ENCODE data around the gene ASB4. TPM values are rescaled to one million over a fixed set of nuclear protein-coding genes. Genes with fewer than 3 reads are reported as not detected.

The ASB4 gene
- total and polyA plus RNA-seq, 11 donors, result 0.18 to 11.5 (median 3.1) TPM

GRCh38 chr7:95545007-95545615 is 59.4 kb downstream of the ASB4 start:
- Histone ChIP-seq H3K36me3 (no peaks in the 10 kb centered on the region), H3K27ac (peak overlapping the region; percentile 63 to 95 (median 80)), H3K9me3 (no peaks in the 10 kb centered on the region), H3K4me1 (peaks cover 9 to 51% (median 39%) of the 10 kb centered on the region in 12 donors), H3K27me3 (no peaks in the 10 kb centered on the region), H3K4me3 (peak overlapping the region in 11 of 12 donors; percentile 14 to 57 (median 46))
- intact Hi-C loops (cut with DNase I), result loop anchor here in 9 of 10 donors (1.0 to 5.0 kb wide), 4 partner anchors 37 to 139 kb away; partner anchors contain the start of gene PDK4 (in 5 of the 9)
- WGBS, 4 donors, result 0 to 12% (median 3%) methylated on average over 3 of the region's 3 CpGs
- DNase-seq, result peak in 4 of 5 donors; percentile 32 to 53 (median 36)
- peak; percentile 77 to 89 (median 84) for ATAC-seq
- no peak for TF ChIP-seq POLR2A (IDR thresholded peaks at IDR 0.05)
- peak; percentile 63 to 88 (median 79) for TF ChIP-seq CTCF (IDR thresholded peaks at IDR 0.05)

GRCh38 chr7:95545673-95546072 is 59.9 kb downstream of the ASB4 start:
- Histone ChIP-seq H3K27me3 (no peaks in the 10 kb centered on the region), H3K4me3 (peak overlapping the region in 11 of 12 donors; percentile 14 to 57 (median 46)), H3K9me3 (no peaks in the 10 kb centered on the region), H3K27ac (peak overlapping the region; percentile 63 to 95 (median 80)), H3K4me1 (peaks cover 10 to 55% (median 45%) of the 10 kb centered on the region in 12 donors), H3K36me3 (no peaks in the 10 kb centered on the region)
- intact Hi-C loops (cut with DNase I), result loop anchor here in 9 of 10 donors (1.0 to 5.0 kb wide), 4 partner anchors 37 to 139 kb away; partner anchors contain the start of gene PDK4 (in 5 of the 9)
- ATAC-seq, result no peak
- DNase-seq, result no peak
- no peak for TF ChIP-seq POLR2A (IDR thresholded peaks at IDR 0.05)
- TF ChIP-seq CTCF (IDR thresholded peaks at IDR 0.05), result no peak
- WGBS, 4 donors, result 86 to 89% (median 89%) methylated on average over 1 of the region's 1 CpG

- TF ChIP-seq POLR2A (IDR thresholded peaks at IDR 0.05) (no peak), CTCF (IDR thresholded peaks at IDR 0.05) (no peak)
- peak overlapping the region; percentile 3 to 95 (median 58) for H3K27ac ChIP-seq
- intact Hi-C loops (cut with DNase I), result loop anchor here in 7 of 10 donors (5.0 kb wide), 3 partner anchors 36 to 136 kb away; partner anchors contain the start of gene PDK4 (in 5 of the 7)
Measured at GRCh38 chr7:95546647-95547046, 60.9 kb downstream of the ASB4 start.

More at GRCh38 chr7:95546647-95547046, 60.9 kb downstream of the ASB4 start:
- DNase-seq (no peak), ATAC-seq (no peak)
- Histone ChIP-seq H3K4me3 (peak overlapping the region in 3 of 12 donors; percentile 19 to 57 (median 49)), H3K36me3 (no peaks in the 10 kb centered on the region), H3K9me3 (no peaks in the 10 kb centered on the region), H3K27me3 (no peaks in the 10 kb centered on the region), H3K4me1 (peaks cover 16 to 65% (median 47%) of the 10 kb centered on the region in 12 donors)
- 64 to 77% (median 69%) methylated on average over 4 of the region's 4 CpGs for WGBS, 4 donors

Measured in heart left ventricle (tissue), 16 donors.